HepG2 (cell line): ENCODE results near the gene HRCT1. TPM values are rescaled to one million over a fixed set of nuclear protein-coding genes. Genes with fewer than 3 reads are reported as not detected.

Source experiments
- ARNT2 ChIP-seq: sonication (generic); formaldehyde crosslinking; IDR thresholded peaks from 2 replicates; pipeline ENCODE4 v1.8.0; 2022; ENCODE audit warnings: mild to moderate bottlenecking, low read depth, missing genetic modification reagents, moderate library complexity
- HIVEP1 ChIP-seq: sonication (generic); formaldehyde crosslinking; IDR thresholded peaks from 2 replicates; pipeline ENCODE4 v1.4.0; 2020; ENCODE audit warnings: mild to moderate bottlenecking, missing genetic modification reagents
- HNF1A ChIP-seq, 2 experiments: sonication (generic) in 1 of 2; formaldehyde crosslinking in 1 of 2; IDR thresholded peaks; 2 replicates each; pipeline versions ENCODE4 v1.4.0 to v1.6.1; 2016 to 2020; ENCODE audit warnings: borderline replicate concordance in 1 of 2, low read depth in 1 of 2, mild to moderate bottlenecking in 1 of 2, missing genetic modification reagents in 1 of 2
- MLX ChIP-seq: IDR thresholded peaks from 2 replicates; pipeline ENCODE4 v1.6.1; 2016
- POGZ ChIP-seq: sonication (generic); formaldehyde crosslinking; IDR thresholded peaks from 2 replicates; pipeline ENCODE4 v1.4.0; 2020; ENCODE audit warnings: mild to moderate bottlenecking, missing genetic modification reagents
- SALL2 ChIP-seq: sonication (generic); formaldehyde crosslinking; IDR thresholded peaks from 2 replicates; pipeline ENCODE4 v1.8.1; 2023; ENCODE audit warnings: mild to moderate bottlenecking, missing genetic modification reagents, inconsistent platforms
- YEATS4 ChIP-seq: sonication (generic); formaldehyde crosslinking; IDR thresholded peaks from 2 replicates; pipeline ENCODE4 v1.4.0; 2020; ENCODE audit warnings: missing genetic modification reagents, borderline replicate concordance
- ZHX2 ChIP-seq, 2 experiments: sonication (generic) in 1 of 2; formaldehyde crosslinking in 1 of 2; IDR thresholded peaks; 2 replicates each; pipeline versions ENCODE4 v1.6.1 to v1.9.0; 2014 to 2022; ENCODE audit warnings: antibody characterized with exemption in 1 of 2, borderline replicate concordance in 1 of 2, inconsistent platforms in 1 of 2, low read depth in 1 of 2, missing genetic modification reagents in 1 of 2
- polyA plus RNA-seq, 8 experiments: library from polyadenylated mRNA; depleted of rRNA in 3 of 8; stranded (reverse) in 7 of 8; unstranded in 1 of 8; fragments of >200 nt; fragmentation: Illumina TruSeq in 4 of 8; extraction: Trizol in 4 of 8; gene quantifications; 2 replicates each; pipeline versions ENCODE4 v1.2.1 to v1.2.3, GENCODE V29; 2011 to 2016; ENCODE audit warnings: low read depth in 4 of 8, missing spikeins in 1 of 8, mixed read lengths in 1 of 8; ENCODE audit not compliant: insufficient read depth in 1 of 8
- total RNA-seq, 5 experiments: library from RNA; depleted of rRNA; stranded (reverse); fragments of >200 nt; fragmentation: Illumina TruSeq; extraction: Trizol; gene quantifications; 2 replicates each; pipeline ENCODE4 v1.2.3, GENCODE V29; 2016; ENCODE audit warnings: low read depth in 1 of 5
- TF ChIP-seq, protein P1 (sequence below): sonication (generic); formaldehyde crosslinking; IDR thresholded peaks from 2 replicates; pipeline ENCODE4 v1.8.1; 2023; ENCODE audit warnings: missing genetic modification reagents, inconsistent platforms, borderline replicate concordance

HRCT1 gene
- total and polyA plus RNA-seq, 2 of the 13 experiments (the other 11 are each of a cell fraction or from before 2014, with no cell fraction given): 0.13 TPM; not detected in 1

GRCh38 chr9:35914301-35914807 lies 8.4 kb downstream of the HRCT1 start (continued):
- TF ChIP-seq HNF1A (IDR thresholded peaks at IDR 0.05; ENCODE audit: low read depth) (no peak), HNF1A (CRISPR knock-in tag; IDR thresholded peaks at IDR 0.05; ENCODE audit: borderline replicate concordance) (no peak), YEATS4 (CRISPR knock-in tag) (no peak), ZHX2 (IDR thresholded peaks at IDR 0.05; ENCODE audit: low read depth) (no peak), ZHX2 (CRISPR knock-in tag; IDR thresholded peaks at IDR 0.05; ENCODE audit: borderline replicate concordance) (no peak), SALL2 (CRISPR knock-in tag) (peak; percentile 48; the same call in 1 of the 2 replicates), POGZ (CRISPR knock-in tag) (no peak), ARNT2 (no peak), HIVEP1 (CRISPR knock-in tag) (no peak), MLX (CRISPR knock-in tag) (no peak)
- TF ChIP-seq, protein P1, sequence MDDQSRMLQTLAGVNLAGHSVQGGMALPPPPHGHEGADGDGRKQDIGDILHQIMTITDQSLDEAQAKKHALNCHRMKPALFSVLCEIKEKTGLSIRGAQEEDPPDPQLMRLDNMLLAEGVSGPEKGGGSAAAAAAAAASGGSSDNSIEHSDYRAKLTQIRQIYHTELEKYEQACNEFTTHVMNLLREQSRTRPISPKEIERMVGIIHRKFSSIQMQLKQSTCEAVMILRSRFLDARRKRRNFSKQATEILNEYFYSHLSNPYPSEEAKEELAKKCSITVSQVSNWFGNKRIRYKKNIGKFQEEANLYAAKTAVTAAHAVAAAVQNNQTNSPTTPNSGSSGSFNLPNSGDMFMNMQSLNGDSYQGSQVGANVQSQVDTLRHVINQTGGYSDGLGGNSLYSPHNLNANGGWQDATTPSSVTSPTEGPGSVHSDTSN (CRISPR knock-in tag): no peak
